Erythroblast (primary cell): ENCODE data around the gene EBLN1.

Experiments used
- GATA1 ChIP-seq: IDR thresholded peaks from 2 replicates; pipeline ENCODE4 v1.6.1; 2011; ENCODE audit warnings: low read depth, mild to moderate bottlenecking, control low read depth, low read length, moderate library complexity
- POLR2A ChIP-seq: IDR thresholded peaks from 2 replicates; pipeline ENCODE4 v1.6.1; 2011; ENCODE audit warnings: mild to moderate bottlenecking, low read length

GRCh38 chr10:22226599-22226998 lies 8.8 kb upstream of the EBLN1 start:
- TF ChIP-seq POLR2A = no peak
- no peak for TF ChIP-seq GATA1
